ENCODE data around the gene MAP2K3.
"Not testable (repeated sequence)": the region's sequence is repeated elsewhere in the genome, so short reads cannot be mapped to it uniquely, and the experiment has no call there.

MAP2K3 gene

GRCh38 chr17:21315246-21316000 lies 30.9 kb downstream of the MAP2K3 start:
- H3K9me3 Mint-ChIP-seq; H3K4me3 Mint-ChIP-seq; H3K4me1 Mint-ChIP-seq; H3K36me3 Mint-ChIP-seq (ENCODE audit: low read depth); H3K27me3 Mint-ChIP-seq (ENCODE audit: low read depth); H3K27ac Mint-ChIP-seq: not testable (repeated sequence)

DNA sequence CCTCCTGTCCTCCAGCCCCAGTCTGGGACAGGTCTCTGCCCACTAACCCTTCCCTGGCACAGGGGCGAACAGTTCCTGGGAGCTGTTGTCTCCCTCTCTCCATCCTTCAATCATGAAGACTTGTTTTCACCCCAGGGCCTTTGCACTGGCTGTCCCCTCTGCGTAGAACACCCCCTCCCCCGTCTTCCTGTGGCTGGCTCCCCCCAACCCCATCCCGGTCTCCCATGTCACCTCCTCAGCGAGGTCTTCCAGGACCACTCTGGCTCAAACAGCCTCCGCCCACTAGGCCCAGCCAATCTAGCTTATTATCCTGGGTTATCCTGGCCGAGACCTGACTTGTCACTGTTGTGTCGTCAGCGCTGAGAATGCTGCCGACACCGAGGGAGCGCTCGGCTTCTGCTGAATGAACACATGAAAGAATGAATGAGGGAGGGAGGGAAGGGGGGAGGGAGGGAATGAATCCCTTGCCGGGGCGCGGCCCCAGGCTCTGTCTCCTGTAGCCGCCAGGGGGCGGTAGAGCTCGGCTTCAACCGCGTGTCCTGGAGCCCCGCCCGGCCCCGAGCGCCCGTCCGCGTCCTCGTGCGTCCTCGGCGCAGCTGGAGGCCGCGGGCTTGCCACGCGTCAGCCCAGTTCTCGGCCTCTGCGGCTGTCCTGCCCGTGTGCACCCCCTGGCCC lies 31.8 kb downstream of the MAP2K3 start:
- TF ChIP-seq, protein P1, sequence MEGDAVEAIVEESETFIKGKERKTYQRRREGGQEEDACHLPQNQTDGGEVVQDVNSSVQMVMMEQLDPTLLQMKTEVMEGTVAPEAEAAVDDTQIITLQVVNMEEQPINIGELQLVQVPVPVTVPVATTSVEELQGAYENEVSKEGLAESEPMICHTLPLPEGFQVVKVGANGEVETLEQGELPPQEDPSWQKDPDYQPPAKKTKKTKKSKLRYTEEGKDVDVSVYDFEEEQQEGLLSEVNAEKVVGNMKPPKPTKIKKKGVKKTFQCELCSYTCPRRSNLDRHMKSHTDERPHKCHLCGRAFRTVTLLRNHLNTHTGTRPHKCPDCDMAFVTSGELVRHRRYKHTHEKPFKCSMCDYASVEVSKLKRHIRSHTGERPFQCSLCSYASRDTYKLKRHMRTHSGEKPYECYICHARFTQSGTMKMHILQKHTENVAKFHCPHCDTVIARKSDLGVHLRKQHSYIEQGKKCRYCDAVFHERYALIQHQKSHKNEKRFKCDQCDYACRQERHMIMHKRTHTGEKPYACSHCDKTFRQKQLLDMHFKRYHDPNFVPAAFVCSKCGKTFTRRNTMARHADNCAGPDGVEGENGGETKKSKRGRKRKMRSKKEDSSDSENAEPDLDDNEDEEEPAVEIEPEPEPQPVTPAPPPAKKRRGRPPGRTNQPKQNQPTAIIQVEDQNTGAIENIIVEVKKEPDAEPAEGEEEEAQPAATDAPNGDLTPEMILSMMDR (IDR thresholded peaks at IDR 0.05; ENCODE audit: unreplicated experiment in 3 of 3) = peak in 1 of 3 experiments; percentile 15
- H3K36me3 Mint-ChIP-seq (ENCODE audit: low read depth); H3K27me3 Mint-ChIP-seq (ENCODE audit: low read depth); H3K4me3 Mint-ChIP-seq; H3K9me3 Mint-ChIP-seq; H3K27ac Mint-ChIP-seq; H3K4me1 Mint-ChIP-seq: not testable (repeated sequence)

DNA sequence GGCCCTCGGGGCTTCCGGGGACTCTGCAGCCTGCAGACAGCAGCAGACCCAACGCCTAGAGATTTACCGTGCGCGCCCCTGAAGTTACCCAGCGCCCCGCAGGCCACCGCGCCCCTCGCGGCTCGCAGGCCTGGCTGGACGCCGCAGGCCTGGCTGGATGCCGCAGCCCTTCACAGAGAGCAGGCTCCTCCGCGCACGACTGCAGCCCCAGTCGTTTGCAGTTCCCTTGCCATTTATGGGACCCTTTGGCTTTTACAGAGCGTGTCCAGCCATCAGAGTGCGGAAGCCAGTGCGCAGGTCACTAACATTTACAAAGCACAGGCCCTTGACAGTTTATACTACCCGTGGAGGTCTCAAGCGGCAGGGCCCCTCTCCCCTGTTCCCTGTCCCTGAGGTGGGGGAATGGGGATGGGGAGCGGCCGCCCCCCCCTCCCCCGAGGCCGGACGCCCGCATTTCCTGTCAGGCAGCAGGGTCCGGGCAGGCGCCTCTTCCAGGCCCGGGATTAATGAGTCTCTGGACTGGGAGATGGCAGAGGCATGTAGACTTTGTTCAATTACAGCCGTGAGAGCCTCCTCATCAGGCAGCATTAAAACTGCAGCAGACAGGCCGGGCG lies 32.5 kb downstream of the MAP2K3 start:
- H3K27ac Mint-ChIP-seq; H3K27me3 Mint-ChIP-seq (ENCODE audit: low read depth); H3K4me1 Mint-ChIP-seq; H3K9me3 Mint-ChIP-seq; H3K36me3 Mint-ChIP-seq (ENCODE audit: low read depth): not testable (repeated sequence)
- TF ChIP-seq, protein P1 (IDR thresholded peaks at IDR 0.05; ENCODE audit: unreplicated experiment in 3 of 3) = peak in 1 of 3 experiments; percentile 16
- H3K4me3 Mint-ChIP-seq = peak overlapping the region; percentile 9 to 42 (median 38)

DNA sequence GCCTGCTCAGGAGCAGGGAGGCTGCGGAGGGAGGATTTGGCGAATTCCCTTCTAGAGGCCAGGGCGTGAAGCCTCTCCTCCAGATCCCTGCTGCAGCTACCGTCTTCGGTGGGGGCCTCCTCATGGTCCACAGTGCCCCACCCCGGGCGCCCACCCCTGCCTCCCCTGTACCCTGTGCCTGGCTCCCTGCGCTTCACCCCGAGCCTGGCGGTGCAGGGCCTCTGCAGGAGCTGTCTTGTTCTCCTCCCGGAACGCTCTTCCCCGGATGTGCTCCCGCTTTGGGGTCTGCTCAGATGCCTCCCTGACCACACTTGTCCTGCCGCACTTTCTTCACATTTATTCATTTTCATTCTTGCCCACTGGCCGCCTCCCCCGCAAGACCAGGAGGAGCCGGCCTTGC lies 33.3 kb downstream of the MAP2K3 start:
- peak overlapping the region in 1 of 3 experiments; percentile 53 for H3K4me3 Mint-ChIP-seq
- not testable (repeated sequence) for H3K36me3 Mint-ChIP-seq (ENCODE audit: low read depth); H3K27ac Mint-ChIP-seq; H3K27me3 Mint-ChIP-seq (ENCODE audit: low read depth); H3K9me3 Mint-ChIP-seq; H3K4me1 Mint-ChIP-seq

GRCh38 chr17:21318439-21318838 lies 33.9 kb downstream of the MAP2K3 start:
- no peak overlapping the region for H3K4me3 Mint-ChIP-seq
- H3K27me3 Mint-ChIP-seq (ENCODE audit: low read depth) = peaks cover 15% of the 10 kb centered on the region
- H3K9me3 Mint-ChIP-seq = peaks cover 2% of the 10 kb centered on the region
- peaks cover 5% of the 10 kb centered on the region for H3K4me1 Mint-ChIP-seq
- TF ChIP-seq, protein P1 (IDR thresholded peaks at IDR 0.05; ENCODE audit: unreplicated experiment in 3 of 3) = no peak
- H3K36me3 Mint-ChIP-seq (ENCODE audit: low read depth) = no peaks in the 10 kb centered on the region
- H3K27ac Mint-ChIP-seq = no peak overlapping the region

GRCh38 chr17:21318856-21319255 lies 34.3 kb downstream of the MAP2K3 start:
- not testable (repeated sequence) for H3K36me3 Mint-ChIP-seq (ENCODE audit: low read depth); H3K9me3 Mint-ChIP-seq; H3K27ac Mint-ChIP-seq; H3K4me3 Mint-ChIP-seq; H3K4me1 Mint-ChIP-seq
- peaks cover 19% of the 10 kb centered on the region for H3K27me3 Mint-ChIP-seq (ENCODE audit: low read depth)

GRCh38 chr17:21319256-21319655 lies 34.7 kb downstream of the MAP2K3 start:
- not testable (repeated sequence) for H3K9me3 Mint-ChIP-seq; H3K36me3 Mint-ChIP-seq (ENCODE audit: low read depth)
- peak overlapping the region in 2 of 3 experiments; percentile 21 to 68 for H3K4me3 Mint-ChIP-seq

GRCh38 chr17:21319686-21320375 lies 35.3 kb downstream of the MAP2K3 start:
- not testable (repeated sequence) for H3K9me3 Mint-ChIP-seq; H3K4me3 Mint-ChIP-seq; H3K36me3 Mint-ChIP-seq (ENCODE audit: low read depth); H3K4me1 Mint-ChIP-seq; H3K27ac Mint-ChIP-seq
- peaks cover 27% of the 10 kb centered on the region for H3K27me3 Mint-ChIP-seq (ENCODE audit: low read depth)

More at GRCh38 chr17:21319256-21319655, 34.7 kb downstream of the MAP2K3 start:
- peaks cover 21% of the 10 kb centered on the region for H3K27me3 Mint-ChIP-seq (ENCODE audit: low read depth)
- H3K4me1 Mint-ChIP-seq, H3K27ac Mint-ChIP-seq: not testable (repeated sequence)

DNA sequence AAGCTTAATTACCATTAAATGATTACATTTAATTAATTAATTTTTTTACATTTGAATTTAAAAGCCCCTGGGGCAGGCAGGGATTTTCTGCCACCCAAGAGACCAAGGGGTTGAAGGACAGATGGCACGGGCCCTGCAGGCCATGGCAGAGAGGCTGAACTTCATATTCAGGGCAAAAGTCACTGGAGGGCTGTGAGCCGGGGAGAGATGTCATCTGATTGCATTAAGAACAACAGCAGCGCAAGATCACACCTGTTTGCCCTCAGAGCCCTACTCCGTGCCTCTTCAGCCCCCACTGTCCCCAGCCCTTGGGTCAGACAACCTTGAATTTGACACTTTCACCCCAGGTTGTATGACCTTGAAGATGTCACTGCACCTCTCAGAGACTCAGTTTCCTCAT lies 35.9 kb downstream of the MAP2K3 start:
- not testable (repeated sequence) for H3K27ac Mint-ChIP-seq; H3K9me3 Mint-ChIP-seq; H3K36me3 Mint-ChIP-seq (ENCODE audit: low read depth); H3K4me1 Mint-ChIP-seq
- peaks cover 32% of the 10 kb centered on the region for H3K27me3 Mint-ChIP-seq (ENCODE audit: low read depth)
- peak overlapping the region in 1 of 3 experiments; percentile 32 for H3K4me3 Mint-ChIP-seq

- H3K4me1 Mint-ChIP-seq; H3K4me3 Mint-ChIP-seq; H3K27ac Mint-ChIP-seq; H3K36me3 Mint-ChIP-seq (ENCODE audit: low read depth): not testable (repeated sequence)
- H3K9me3 Mint-ChIP-seq = peaks cover 11% of the 10 kb centered on the region
- H3K27me3 Mint-ChIP-seq (ENCODE audit: low read depth) = peaks cover 39% of the 10 kb centered on the region
Measured at GRCh38 chr17:21321061-21321460, 36.5 kb downstream of the MAP2K3 start.

GRCh38 chr17:21321744-21322191 lies 37.3 kb downstream of the MAP2K3 start:
- H3K4me3 Mint-ChIP-seq = peak overlapping the region in 2 of 3 experiments; percentile 31 to 61
- H3K9me3 Mint-ChIP-seq = peaks cover 11% of the 10 kb centered on the region
- H3K27ac Mint-ChIP-seq; H3K4me1 Mint-ChIP-seq; H3K36me3 Mint-ChIP-seq (ENCODE audit: low read depth): not testable (repeated sequence)
- peaks cover 40% of the 10 kb centered on the region for H3K27me3 Mint-ChIP-seq (ENCODE audit: low read depth)
